ENCODE results near the gene NCR3LG1.

- TF ChIP-seq CTCF (IDR thresholded peaks at IDR 0.05; ENCODE audit: borderline replicate concordance, extremely low read depth, low read length, poor library complexity, severe bottlenecking) (no peak), EZH2 (IDR thresholded peaks at IDR 0.05; ENCODE audit: borderline replicate concordance, low read depth, low read length, severe bottlenecking) (no peak)
Observed at GRCh38 chr11:17406082-17406817, 54.6 kb downstream of the NCR3LG1 start.

Data from DND-41 (cell line).